ENCODE results near the gene CRACR2A.

The CRACR2A gene

DNA sequence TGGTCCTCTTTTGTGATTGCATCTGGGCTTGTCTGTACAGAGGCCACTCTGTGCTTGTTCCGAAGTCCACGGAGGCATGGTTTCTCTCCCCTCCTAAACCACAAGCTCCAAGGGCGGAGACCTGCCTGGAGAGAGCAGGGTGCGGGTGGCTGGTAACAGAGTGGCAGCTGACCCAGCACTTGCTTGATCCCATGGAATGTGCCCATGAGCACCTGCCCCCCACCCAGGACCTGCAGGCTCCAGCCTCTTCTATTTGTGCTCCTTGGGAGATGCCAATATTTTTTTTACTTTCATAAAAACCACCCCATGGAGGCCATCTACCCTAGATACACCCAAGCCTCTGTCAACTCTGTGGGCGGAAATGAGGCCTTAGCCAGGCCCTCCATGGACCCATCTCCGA, 157.2 kb downstream of the CRACR2A start:
- DNase-seq (ENCODE audit: low read depth) = no peak

DNA sequence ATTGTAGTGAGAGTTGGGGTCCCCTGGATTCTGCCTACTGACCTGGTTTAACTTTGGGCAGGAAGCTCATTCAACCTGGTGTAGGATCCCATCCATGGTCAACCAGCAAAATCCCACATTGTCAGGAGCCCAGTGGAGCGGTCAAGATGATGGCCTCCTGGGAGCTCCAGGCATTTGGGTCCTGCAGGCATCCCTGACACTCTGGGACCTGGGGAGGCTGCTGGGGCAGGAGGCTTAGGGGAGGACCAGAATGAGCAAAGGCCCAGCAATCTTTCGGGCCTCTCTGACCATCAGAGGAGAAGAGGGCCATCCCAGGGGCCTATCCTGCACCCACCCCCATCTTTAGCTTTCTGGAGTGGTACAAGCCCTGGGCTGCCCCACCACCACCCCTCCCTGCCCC, 157.9 kb downstream of the CRACR2A start:
- no peak for DNase-seq (ENCODE audit: low read depth)

DNA sequence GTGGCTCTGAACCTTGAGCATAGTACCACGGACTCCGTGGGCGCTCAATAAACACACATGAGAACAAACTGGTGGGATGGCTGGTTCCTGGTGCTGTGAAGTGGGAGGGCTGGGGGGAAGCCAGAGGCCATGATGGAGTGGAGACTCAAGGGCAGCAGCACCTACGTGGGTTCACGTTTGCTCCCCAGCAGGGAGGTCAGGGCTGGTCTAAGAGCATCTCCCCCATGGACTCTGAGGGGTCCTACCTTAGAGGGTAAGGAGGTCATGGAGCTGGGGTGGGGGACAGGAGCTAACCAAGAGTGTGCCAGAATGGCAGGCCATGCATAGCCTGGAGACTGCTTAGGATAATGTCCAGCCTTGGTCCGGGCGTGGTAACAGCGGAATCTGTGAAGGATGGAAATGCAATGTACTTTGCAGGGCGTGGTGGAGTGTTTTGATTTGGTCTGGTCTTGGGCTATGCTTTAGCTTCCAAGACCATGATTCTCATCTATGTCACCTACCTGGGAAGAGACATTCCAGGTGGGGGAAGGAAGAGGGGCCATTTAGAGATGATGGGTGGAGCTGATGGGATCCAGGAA, 158.9 kb downstream of the CRACR2A start:
- no peak for DNase-seq (ENCODE audit: low read depth)

DNA sequence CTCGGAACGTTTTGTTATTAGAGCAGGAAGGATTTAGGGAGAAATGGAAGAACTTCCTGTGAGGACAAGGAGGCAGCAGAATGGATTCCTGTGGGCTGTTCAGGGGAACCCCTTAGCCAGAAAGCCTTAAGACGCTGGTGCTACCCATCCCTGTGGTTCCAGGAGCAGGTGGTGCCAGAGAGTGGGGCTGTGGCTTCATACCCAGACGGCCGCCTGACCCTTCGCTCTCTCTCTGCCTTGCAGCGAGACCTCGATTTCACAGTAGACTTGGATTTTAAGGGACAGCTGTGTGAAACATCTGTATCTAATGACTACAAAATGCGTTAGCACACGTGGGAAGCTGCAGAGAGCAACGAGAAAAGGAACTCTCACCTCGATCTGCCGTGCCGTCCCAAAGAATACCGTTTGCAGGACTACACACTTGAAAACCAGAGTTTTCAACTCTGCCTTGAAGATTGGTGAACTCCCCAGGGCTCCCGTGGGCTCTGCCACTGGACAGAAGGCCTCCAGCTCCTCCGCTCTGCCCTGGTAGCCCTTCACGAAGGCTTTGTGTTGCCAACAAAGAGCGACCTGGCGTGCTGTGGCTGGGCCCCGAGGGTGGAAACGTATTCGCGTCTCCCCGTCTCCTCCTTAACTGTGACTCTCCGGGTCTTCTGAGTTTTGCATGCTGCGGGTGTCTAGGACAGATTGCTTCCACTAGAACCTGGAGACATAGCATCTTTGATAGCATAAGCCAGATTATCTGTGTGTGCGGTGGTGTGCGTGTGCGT, 159.9 kb downstream of the CRACR2A start:
- no peak for DNase-seq (ENCODE audit: low read depth)

DNA sequence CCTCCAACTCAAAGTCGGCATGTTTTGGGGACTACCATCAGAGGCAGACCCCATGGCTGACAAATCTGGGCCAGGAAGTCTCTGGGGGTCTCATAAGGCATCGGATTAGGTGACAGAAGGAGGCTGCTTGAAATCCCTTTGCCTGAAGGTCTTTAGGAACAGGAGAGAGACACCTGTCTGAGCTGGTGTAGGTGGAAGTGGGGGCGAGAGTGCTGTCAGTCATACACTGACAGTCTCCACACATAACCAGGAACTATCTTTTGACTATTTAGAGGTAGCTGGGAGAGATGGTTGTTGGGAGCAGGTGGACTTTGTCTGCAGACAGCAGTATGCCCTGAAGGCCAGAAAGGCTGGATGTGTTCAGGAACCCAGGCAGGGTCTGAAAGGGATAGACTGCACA, 163.2 kb downstream of the CRACR2A start:
- DNase-seq (ENCODE audit: low read depth) = no peak

DNA sequence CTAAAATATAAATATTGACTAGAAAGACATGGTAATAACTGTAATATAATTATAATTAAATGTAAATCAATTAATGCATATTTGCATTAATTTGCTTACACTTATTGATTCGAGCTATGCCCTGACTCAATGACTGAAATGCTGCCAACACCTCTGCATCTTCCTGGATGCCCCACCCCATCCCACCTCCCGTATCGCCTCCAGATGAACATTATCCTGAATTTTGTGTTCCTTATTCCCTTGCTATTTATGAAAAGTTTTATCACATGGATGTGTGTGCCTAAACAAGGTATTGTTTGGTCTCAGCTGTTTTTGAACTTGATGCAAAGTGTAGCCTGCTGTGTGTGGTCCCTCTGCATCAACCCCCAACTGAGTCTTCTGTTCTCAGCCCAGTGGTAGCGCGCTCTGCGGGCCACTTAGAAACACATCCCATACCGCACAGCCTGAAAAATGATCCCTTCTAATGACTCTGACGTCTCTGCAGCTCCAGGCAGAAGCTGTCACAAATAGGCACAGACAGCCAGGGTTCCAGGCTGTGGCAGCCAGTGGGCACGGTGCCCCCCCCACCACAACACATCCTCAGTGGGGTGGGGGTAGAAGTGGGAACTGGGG, 165.4 kb downstream of the CRACR2A start:
- DNase-seq (ENCODE audit: low read depth) = no peak

DNA sequence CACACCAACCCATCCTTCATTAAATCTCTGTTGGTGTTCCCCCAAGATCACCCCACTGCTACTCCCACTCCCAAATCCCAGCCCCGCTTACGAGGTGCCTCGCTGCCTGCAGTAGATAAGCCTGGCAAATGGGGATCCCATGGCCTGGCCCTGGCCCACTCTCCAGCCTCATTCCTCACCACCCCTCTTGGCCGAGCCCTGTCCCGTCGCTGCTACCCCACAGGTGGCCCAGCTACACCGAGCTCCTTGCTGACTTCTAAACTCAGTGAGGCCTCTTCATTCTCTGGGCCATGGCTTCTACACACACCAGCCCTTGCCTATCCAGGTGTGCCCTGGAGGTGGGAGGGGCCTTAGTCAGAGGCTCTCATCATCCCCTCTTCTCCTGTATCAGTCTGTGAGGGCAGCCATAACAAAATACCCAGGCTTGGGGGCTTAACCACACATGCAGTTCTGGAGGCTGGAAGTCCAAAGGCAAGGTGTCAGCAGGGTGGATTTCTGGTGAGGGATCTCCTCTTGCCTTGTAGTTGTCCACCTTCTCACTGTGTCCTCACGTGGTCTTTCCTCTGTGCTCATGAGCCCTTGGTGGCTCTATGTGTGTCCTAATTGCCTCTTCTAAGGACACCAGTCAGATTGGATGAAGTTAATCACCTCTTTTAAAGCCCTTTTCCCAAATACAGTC, 169.1 kb downstream of the CRACR2A start:
- no peak for DNase-seq (ENCODE audit: low read depth)

DNA sequence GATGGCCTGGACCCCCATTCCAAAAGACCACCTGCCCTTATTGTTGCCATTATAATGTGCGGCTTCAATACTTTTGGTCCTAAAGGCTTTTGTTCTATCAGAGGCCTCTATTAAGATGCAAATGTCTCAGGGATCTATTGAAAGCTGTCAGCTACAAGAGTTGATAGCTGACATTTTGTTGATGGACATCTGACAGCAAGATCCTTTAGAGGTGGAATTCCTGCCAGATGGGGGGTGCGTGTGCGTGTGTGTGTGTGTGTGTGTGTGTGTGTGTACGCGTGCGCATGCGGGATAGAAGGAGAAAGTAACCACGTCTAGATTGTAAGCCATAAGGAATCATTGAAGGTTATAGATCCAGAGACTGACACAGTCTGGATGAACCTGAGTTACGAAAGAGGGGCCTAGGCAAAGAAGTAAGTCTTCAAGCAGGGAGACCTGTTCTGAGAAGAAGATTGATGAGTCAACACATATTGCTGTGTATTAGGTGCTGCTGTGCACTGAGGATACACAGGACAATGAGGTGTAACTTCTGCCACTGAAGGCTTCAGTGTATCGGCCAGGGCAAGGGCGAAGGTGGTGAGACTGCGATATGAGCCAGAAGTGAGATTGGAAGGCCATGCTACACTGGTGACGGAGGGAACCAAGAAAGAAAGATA, 172.7 kb downstream of the CRACR2A start:
- DNase-seq (ENCODE audit: low read depth) = no peak

DNA sequence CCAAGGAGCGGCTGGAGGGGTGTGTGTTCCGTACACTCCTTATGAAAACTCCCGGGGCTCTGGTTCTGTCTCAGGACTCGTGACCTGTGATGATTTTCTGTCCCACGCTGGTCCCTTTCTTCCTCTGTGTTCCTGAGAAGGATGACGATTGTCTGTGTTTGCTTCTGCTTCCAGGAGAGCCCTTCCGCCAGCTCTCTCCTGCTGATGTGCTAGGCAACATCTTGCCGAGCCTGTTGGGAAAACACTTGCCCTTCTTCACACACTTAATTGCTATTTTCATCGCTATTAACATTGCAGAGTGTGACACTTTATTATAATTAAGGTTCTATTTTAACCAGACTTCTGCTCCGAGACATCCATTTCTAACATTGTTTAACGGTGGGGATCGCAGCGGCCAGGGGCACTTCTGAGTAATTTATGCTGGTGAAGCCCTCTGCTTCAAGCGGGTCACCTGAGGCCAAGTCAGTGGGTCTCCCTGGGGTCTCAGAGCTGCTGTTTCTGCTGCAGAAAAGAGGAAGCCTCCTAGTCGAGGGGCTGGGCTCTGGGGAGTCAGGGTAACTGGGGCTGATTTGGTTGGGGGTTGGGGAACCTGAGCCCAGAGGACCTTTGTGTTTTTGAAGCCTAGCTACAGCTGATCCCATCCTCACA, 173.3 kb downstream of the CRACR2A start:
- no peak for DNase-seq (ENCODE audit: low read depth)

DNA sequence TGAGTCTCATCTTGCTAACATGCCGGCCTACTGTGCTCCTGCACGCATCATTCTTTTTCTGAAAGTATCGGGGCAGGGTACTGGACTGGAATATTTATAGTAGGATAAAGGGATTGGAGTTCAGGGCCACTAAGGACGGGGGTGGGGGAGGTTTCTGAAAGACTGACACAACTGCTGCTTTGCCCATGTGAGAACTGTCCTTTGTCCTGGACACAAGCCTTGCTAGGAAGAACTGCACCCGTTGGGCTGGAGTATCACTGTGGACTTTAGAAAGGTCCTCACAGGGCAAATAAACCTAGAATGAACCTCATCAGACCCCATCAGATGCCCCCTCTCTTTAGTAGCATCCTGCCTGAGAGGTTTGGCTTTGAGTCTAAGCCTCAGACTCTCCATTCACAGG, 174.4 kb downstream of the CRACR2A start:
- no peak for DNase-seq (ENCODE audit: low read depth)

DNA sequence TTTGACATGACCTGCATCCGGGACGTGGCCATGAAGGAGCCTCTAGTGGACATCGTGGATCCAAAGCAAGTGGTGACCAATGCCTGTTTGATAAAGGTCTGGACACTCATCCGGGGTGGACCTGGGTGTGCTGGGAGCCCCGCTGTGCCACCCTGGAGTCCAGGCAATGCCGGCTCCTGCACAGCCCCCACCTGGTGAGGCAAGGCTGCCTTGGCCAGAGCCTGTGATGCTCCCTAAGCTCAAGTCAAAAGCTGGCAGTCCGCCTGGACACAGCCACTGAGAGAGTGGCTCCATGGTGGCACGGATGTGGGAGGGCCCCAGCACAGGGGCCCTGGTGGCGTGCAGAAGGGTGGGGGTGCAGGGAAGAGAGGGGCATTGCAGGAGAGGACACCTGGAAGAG, 176.0 kb downstream of the CRACR2A start:
- DNase-seq (ENCODE audit: low read depth) = no peak

DNA sequence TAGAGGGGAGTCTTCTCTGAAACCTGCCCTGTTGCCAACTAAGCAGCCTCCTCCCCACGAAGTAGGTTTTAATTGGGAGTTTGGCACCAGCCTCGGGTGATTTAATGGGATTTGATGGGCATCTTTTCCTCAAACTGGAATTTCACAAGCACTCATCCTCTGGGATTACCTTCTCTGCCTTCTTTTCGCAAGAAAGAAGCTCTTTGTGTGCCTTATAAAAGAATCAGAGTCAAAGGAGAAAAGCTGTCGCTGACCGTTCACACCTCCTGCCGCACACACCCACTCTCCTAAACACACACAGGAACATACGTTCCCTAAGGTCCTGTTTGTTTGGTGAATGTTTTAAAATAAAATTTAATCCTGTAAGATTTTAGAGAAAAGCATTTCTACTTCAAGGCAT, 177.9 kb downstream of the CRACR2A start:
- DNase-seq (ENCODE audit: low read depth) = no peak

DNA sequence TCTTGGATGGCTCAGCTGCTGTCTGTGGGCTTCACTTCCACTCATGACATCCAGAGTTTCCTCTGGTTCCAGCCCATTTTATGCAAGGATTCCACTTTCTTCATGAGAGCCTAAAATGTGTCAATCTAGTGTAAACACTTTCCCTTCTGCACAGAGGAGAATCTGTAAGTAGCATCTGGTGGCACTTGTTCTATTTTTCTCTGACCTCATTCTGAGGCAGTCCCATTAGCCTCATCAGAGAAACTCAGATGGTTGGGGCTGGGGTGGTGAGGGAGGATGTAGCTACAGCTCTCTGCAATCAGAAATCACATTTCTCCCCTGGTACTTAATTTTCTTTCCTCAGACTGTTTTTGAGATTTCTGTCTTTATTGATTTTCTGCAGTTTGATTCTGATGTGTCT, 180.3 kb downstream of the CRACR2A start:
- no peak for DNase-seq (ENCODE audit: low read depth)

DNA sequence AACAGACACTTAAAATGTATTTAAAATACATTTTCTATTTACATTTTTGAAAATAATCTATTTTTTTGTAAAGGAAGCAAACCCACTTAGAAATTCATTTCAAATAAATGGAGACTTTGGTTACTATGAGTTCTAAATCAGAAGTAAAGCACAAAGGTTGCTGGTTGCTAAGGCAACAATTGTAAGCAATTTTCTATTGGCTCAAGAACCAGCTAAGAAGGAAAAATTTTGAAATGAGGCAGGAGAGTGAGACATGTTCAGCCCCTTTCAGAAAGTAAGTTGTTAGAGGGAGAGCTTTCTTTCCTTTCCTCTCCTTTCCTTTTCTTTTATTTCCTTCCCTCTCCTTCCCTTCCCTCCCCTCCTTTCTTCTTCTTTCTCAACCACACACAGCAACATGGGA, 181.2 kb downstream of the CRACR2A start:
- no peak for DNase-seq (ENCODE audit: low read depth)

DNA sequence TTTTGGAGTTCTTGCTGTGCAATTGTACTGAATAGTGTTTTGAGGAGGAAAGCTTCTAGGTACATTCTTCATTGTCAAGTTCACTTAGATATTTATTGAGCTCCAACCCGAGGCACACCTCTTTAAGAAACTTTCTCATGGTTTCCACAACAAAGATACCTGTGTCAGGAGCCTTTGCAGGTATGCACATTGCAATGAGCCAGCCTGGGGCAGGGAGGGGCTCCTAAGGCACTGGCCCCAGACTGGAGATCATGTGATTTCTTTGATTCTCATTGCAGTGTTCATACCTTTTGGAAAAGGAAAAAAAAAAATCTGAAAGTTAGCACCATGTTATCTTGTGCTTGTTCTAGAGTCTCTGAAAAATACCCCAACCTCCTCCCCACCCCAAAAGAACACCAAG, 181.6 kb downstream of the CRACR2A start:
- DNase-seq (ENCODE audit: low read depth) = no peak

DNA sequence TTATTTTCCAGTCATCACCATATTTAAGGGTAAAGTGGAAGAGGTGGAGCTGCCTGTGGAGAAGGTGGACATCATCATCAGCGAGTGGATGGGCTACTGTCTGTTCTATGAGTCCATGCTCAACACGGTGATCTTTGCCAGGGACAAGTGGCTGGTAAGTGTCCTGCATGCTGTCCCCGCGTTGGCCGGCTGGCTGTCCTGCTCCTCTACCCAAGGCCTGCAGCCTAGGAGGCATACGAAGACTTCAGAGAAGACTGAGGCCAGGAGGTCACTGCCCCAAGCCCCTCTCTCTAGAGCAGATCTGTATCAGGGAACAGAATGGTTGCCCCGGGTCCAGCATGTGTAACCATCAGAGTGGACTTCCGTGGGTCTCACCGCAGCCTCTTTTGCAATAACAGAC, 184.2 kb downstream of the CRACR2A start:
- DNase-seq (ENCODE audit: low read depth) = no peak

DNA sequence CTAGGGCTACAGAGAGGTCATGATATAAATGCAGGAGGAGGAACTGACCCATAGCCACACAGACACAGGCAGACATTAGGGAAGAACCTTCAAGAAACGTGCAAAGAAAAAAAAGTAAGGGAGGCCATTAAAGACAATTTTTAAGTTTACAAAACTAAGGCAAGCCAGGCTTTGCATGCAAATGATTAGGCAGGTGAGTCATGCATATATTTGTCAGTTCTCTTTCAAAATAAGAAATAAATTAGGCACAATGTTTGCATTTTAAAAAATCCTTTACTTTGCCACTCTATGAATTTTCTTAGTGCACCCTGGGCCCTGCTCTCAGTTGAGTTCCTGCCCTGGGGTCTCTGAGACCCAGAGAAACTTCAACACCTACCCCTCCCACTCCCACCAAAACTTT, 186.9 kb downstream of the CRACR2A start:
- DNase-seq (ENCODE audit: low read depth) = no peak

Data from stimulated activated CD8-positive, alpha-beta memory T cell treated with anti-CD3 and anti-CD28 coated beads, Interleukin-15, amount 100 ng/mL, for 1 hour (primary cell).